OCI-LY3 (cell line): ENCODE data around the gene SORCS3.

Experiments
- H2AFZ ChIP-seq: fragments of 200-600, 300-600 bp; shearing (Covaris generic); 2 replicates; pipeline ENCODE4 v1.6.0; 2014; ENCODE audit warnings: antibody characterized with exemption, low read depth, low read length
- H3K27ac ChIP-seq: fragments of 200-600, 300-600 bp; sonication (generic); 2 replicates; pipeline ENCODE4 v1.5.1; 2014; ENCODE audit warnings: mild to moderate bottlenecking, low read length, moderate library complexity, mixed read lengths
- H3K27me3 ChIP-seq: fragments of 200-600, 300-600 bp; sonication (generic); 2 replicates; pipeline ENCODE4 v1.6.1; 2014; ENCODE audit warnings: low read depth, low read length, mixed read lengths
- H3K36me3 ChIP-seq: fragments of 200-600, 300-600 bp; sonication (generic); replicated peaks from 2 replicates; pipeline ENCODE3; 2014; ENCODE audit warnings: low read depth, low read length, mixed read lengths
- H3K4me1 ChIP-seq: fragments of 300-600, 200-600 bp; sonication (generic); 2 replicates; pipeline ENCODE4 v1.6.1; 2014; ENCODE audit warnings: low read length, mixed read lengths
- H3K4me2 ChIP-seq: fragments of 200-600, 300-600 bp; sonication (generic); 2 replicates; pipeline ENCODE4 v1.6.1; 2014; ENCODE audit warnings: low read length, mixed read lengths
- H3K4me3 ChIP-seq: fragments of 300-600, 200-600 bp; sonication (generic); 2 replicates; pipeline ENCODE4 v1.5.1; 2014; ENCODE audit warnings: antibody characterized with exemption, mild to moderate bottlenecking, low read length, moderate library complexity
- H3K79me2 ChIP-seq: fragments of 300-600, 200-600 bp; shearing (Covaris generic); 2 replicates; pipeline ENCODE4 v1.6.1; 2014; ENCODE audit warnings: mild to moderate bottlenecking, low read length, mixed read lengths
- H3K9ac ChIP-seq: fragments of 300-600, 200-600 bp; shearing (Covaris generic); 2 replicates; pipeline ENCODE4 v1.6.0; 2014; ENCODE audit warnings: mild to moderate bottlenecking, low read length, moderate library complexity
- H3K9me3 ChIP-seq: fragments of 200-600, 300-600 bp; shearing (Covaris generic); 2 replicates; pipeline ENCODE4 v1.6.1; 2014; ENCODE audit warnings: low read length, mixed read lengths; ENCODE audit not compliant: insufficient read depth
- H4K20me1 ChIP-seq: fragments of 200-600, 300-600 bp; sonication (generic); 2 replicates; pipeline ENCODE4 v1.6.1; 2016; ENCODE audit warnings: low read length, mixed read lengths; ENCODE audit not compliant: insufficient read depth
- EZH2phosphoT487 ChIP-seq: fragments of 200-600 bp; shearing (Covaris generic); IDR thresholded peaks from 2 replicates; pipeline ENCODE4 v1.6.1; 2018; ENCODE audit warnings: antibody characterized with exemption, mixed run types, low read depth
- TF ChIP-seq, protein P1 (sequence below): fragments of 200-600, 300-600 bp; sonication (generic); IDR thresholded peaks from 2 replicates; pipeline ENCODE4 v1.5.1; 2014; ENCODE audit warnings: antibody characterized with exemption, low read length, low read depth

Gene SORCS3

DNA sequence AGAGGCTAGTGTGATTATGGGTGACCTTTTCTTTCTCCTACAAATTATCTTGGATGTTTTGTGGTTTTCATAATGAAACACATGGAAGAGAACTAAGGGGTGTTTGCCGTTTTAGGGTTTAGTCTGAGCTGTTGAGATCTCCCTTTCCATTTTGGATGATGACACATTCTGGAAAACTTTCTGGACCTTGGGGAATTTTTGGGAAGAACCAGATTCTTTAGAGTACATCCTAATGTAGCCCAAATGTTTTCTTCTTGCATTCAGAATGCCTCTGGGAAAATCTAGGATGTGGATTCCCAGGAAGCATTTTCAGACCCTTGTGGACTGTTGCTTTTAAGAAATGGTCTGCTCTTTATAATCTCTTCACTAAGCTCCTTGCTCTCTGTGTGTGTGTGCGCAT, 165.7 kb downstream of the SORCS3 start:
- TF ChIP-seq EZH2phosphoT487, result no peak
- TF ChIP-seq, protein P1, sequence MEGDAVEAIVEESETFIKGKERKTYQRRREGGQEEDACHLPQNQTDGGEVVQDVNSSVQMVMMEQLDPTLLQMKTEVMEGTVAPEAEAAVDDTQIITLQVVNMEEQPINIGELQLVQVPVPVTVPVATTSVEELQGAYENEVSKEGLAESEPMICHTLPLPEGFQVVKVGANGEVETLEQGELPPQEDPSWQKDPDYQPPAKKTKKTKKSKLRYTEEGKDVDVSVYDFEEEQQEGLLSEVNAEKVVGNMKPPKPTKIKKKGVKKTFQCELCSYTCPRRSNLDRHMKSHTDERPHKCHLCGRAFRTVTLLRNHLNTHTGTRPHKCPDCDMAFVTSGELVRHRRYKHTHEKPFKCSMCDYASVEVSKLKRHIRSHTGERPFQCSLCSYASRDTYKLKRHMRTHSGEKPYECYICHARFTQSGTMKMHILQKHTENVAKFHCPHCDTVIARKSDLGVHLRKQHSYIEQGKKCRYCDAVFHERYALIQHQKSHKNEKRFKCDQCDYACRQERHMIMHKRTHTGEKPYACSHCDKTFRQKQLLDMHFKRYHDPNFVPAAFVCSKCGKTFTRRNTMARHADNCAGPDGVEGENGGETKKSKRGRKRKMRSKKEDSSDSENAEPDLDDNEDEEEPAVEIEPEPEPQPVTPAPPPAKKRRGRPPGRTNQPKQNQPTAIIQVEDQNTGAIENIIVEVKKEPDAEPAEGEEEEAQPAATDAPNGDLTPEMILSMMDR, result no peak

DNA sequence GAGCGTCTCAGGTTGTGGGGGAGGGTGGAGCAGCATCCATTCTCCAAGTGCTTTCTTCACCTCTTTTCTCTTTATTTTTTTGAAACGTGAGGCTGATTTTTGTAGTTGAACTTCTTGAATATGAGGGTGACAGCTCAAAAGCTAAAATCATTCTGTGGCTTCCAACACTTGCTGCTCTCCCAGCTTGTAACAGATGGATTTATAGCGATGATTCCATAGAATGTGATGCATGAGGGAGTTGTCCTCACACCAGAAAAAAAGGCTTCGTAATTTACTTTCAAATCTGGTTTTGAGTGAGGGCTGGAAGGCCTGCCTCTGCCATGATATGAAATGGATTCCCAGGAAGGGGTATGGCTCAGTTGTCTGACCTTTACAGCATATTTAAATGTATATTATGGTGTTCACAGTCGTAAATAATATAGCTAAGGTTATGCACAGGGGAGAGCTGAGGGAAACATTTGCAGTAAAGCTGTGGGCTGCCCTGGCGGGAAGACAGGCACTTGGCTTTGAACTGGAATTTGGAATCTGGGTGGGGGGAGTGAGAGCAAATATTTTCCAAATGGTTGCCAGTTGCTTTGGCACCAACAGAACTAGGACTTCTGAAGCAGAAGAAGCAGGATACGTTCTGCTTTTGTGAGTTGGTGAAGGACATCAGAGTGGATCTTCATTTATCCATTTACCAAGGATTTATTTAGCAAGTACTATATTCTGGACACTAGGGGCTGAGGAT, 166.7 kb downstream of the SORCS3 start:
- H2AFZ ChIP-seq, result no peak overlapping the region

More for the DNA sequence above, 165.7 kb downstream of the SORCS3 start:
- Histone ChIP-seq H3K4me2 (no peak overlapping the region), H3K4me3 (no peak overlapping the region), H3K9ac (no peak overlapping the region), H3K9me3 (no peaks in the 10 kb centered on the region), H3K27me3 (no peaks in the 10 kb centered on the region), H3K36me3 (peaks cover 3% of the 10 kb centered on the region), H3K4me1 (peaks cover 32% of the 10 kb centered on the region), H3K79me2 (no peaks in the 10 kb centered on the region), H2AFZ (no peak overlapping the region), H3K27ac (no peak overlapping the region), H4K20me1 (no peaks in the 10 kb centered on the region)

DNA sequence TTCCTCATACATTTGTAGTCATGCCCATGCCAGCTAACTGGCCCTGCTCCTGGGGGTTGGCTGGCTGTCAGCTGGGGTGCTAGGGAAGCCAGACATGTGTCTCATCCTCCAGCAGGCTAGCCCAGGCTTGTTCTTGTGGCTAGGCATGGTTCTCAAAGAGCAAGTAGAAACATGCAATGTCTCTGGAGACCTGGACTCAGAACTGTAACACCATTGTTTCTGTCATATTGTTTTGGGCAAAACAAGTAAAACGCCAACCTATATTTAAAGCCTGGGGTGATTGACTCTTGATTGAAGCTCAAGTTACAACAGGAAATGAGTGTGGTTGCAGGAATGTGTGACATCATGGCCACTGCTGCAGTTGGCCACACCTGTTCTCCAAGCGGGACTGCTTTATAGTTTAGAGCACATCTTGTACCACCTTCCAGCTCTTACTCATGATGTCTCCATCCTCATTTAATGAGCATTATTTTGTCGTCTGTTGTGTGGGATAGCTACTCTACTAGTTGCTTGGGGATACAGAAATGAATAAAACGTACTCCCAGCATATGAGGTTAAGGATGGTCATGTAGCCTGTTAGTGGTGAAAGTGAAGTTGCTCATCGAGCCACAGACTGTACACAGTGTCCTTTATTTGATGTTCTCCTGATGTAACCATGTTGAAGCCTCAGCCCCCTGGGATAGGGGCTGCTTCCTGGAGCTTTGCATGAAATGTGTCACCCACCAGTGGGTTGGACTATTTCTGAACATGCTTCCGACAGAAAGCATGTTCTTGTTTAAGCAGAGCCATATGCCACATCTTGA, 168.4 kb downstream of the SORCS3 start:
- peak overlapping the region; percentile 46; the same call in 1 of the 2 replicates for H2AFZ ChIP-seq
- peak overlapping the region; percentile 73 for H3K27ac ChIP-seq
- peaks cover 28% of the 10 kb centered on the region for H3K4me1 ChIP-seq
- peak overlapping the region; percentile 21; the same call in 1 of the 2 replicates for H3K9ac ChIP-seq
- TF ChIP-seq, protein P1, result no peak
- TF ChIP-seq EZH2phosphoT487, result no peak
- H3K9me3 ChIP-seq, result no peaks in the 10 kb centered on the region
- no peaks in the 10 kb centered on the region for H4K20me1 ChIP-seq
- H3K27me3 ChIP-seq, result no peaks in the 10 kb centered on the region
- H3K4me2 ChIP-seq, result peak overlapping the region; percentile 50
- no peaks in the 10 kb centered on the region for H3K79me2 ChIP-seq
- peaks cover 3% of the 10 kb centered on the region for H3K36me3 ChIP-seq
- peak overlapping the region; percentile 34 for H3K4me3 ChIP-seq

More for the DNA sequence above, 166.7 kb downstream of the SORCS3 start:
- Histone ChIP-seq H3K79me2 (no peaks in the 10 kb centered on the region), H4K20me1 (no peaks in the 10 kb centered on the region), H3K27me3 (no peaks in the 10 kb centered on the region), H3K9me3 (no peaks in the 10 kb centered on the region), H3K27ac (no peak overlapping the region), H3K4me2 (no peak overlapping the region), H3K9ac (no peak overlapping the region), H3K4me1 (peaks cover 32% of the 10 kb centered on the region), H3K36me3 (peaks cover 3% of the 10 kb centered on the region), H3K4me3 (no peak overlapping the region)
- no peak for TF ChIP-seq EZH2phosphoT487
- TF ChIP-seq, protein P1, result no peak

DNA sequence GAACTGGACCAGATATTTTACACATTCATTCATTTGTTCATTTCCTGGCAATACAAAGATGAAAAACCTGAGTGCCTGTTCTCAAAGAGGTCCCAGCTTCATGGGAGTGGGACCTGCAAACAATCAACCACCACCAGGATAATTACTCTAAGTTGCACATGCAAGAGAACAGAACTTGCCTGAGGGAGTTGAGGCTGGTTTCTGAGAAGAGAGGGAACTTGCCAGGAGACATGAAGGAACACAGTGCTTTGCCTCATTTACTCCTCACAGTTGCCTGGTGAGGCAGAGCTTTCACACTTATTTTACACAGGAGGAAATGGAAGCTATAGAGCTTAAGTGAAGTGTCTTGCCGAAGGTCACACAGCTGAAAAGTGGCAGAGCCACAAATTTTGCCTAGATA, 170.1 kb downstream of the SORCS3 start:
- Histone ChIP-seq H3K4me1 (peaks cover 25% of the 10 kb centered on the region), H4K20me1 (no peaks in the 10 kb centered on the region), H3K4me2 (no peak overlapping the region), H3K36me3 (peaks cover 3% of the 10 kb centered on the region), H3K4me3 (no peak overlapping the region), H3K27ac (no peak overlapping the region), H2AFZ (no peak overlapping the region), H3K79me2 (no peaks in the 10 kb centered on the region), H3K9me3 (no peaks in the 10 kb centered on the region), H3K27me3 (no peaks in the 10 kb centered on the region), H3K9ac (no peak overlapping the region)
- no peak for TF ChIP-seq EZH2phosphoT487
- TF ChIP-seq, protein P1, result no peak
